GM12872 (cell line): Measurements from ENCODE around the gene TICAM2.

Source experiments
- CTCF ChIP-seq: IDR thresholded peaks from 3 replicates; pipeline ENCODE4 v1.5.1; 2011; ENCODE audit warnings: low read depth, mild to moderate bottlenecking, low read length, moderate library complexity; ENCODE audit not compliant: insufficient read depth

TICAM2 gene

DNA sequence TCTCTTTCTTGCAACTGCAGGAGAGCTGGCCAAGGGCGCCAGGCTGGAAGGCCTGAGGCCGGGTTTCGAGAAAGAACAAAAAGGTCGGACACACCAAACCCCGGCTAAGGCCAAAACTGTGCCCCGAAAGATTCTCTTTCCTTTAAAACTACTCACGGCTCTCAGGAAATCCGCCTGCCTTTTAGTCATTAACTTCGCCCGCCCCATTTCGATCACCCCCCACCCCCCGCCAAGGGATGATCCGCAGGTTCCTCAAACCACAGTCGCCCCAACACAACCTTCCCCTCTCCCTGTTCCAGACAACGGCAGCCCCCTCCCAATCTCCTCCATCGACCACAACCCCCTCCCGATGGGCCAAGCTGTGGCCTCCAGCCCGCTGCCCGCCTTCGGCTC lies 58.2 kb downstream of the TICAM2 start:
- TF ChIP-seq CTCF, result no peak

- no peak for TF ChIP-seq CTCF
Measured at GRCh38 chr5:115543365-115544042, 58.8 kb downstream of the TICAM2 start.

- no peak for TF ChIP-seq CTCF
Measured at GRCh38 chr5:115542651-115543364, 59.5 kb downstream of the TICAM2 start.

DNA sequence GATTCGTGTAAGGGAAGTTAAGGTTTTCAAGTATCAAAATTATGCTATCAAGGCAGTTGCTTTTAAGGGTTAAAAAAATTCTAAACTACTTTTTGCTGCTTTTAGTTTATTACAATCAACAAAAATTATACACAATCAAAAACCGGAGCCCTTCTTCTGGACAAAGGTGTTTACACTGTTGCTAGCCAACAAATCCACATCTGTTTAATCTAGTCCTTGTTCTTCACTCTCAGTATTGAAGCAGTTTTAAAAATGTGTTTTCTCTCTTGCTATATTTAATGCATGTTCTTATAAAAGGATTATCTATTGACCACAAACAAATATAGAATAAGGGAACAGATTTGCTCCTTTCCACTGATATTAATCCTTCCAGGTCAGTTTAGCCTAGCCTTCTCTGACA lies 60.2 kb downstream of the TICAM2 start:
- no peak for TF ChIP-seq CTCF

- TF ChIP-seq CTCF, result 0 out of 3 replicates have a peak, but pooled peaks have one; percentile 14
Measured at GRCh38 chr5:115541611-115542010, 60.7 kb downstream of the TICAM2 start.

- TF ChIP-seq CTCF, result no peak
Measured at GRCh38 chr5:115535479-115536035, 66.7 kb downstream of the TICAM2 start.

GRCh38 chr5:115532517-115532916 lies 69.8 kb downstream of the TICAM2 start:
- TF ChIP-seq CTCF, result no peak
